PFSK-1 (cell line): Measurements from ENCODE around the gene HRH1.

Source experiments
- FOXP2 ChIP-seq: optimal IDR thresholded peaks from 2 replicates; pipeline ENCODE3; 2011; ENCODE audit warnings: borderline replicate concordance, control low read depth, inconsistent platforms; ENCODE audit not compliant: insufficient read depth; ENCODE audit errors: extremely low read length, extremely low read depth
- POLR2AphosphoS5 ChIP-seq: IDR thresholded peaks from 2 replicates; pipeline ENCODE4 v1.6.1; 2012; ENCODE audit warnings: low read depth, mild to moderate bottlenecking, control low read depth, low read length, moderate library complexity
- SIN3A ChIP-seq: IDR thresholded peaks from 2 replicates; pipeline ENCODE4 v1.6.1; 2012; ENCODE audit warnings: mild to moderate bottlenecking, low read length, moderate library complexity, borderline replicate concordance; ENCODE audit not compliant: insufficient read depth
- TAF1 ChIP-seq: IDR thresholded peaks from 2 replicates; pipeline ENCODE4 v1.6.1; 2012; ENCODE audit warnings: low read length, control low read depth, borderline replicate concordance; ENCODE audit not compliant: insufficient read depth
- TF ChIP-seq, protein P1 (sequence below), 2 experiments: IDR thresholded peaks; 2 replicates each; pipeline versions ENCODE4 v1.6.1 to v1.8.0; 2011 to 2012; ENCODE audit warnings: low read depth in 2 of 2, low read length in 2 of 2, control low read depth in 1 of 2, inconsistent platforms in 1 of 2, mild to moderate bottlenecking in 1 of 2, moderate library complexity in 1 of 2; ENCODE audit not compliant: insufficient read depth in 1 of 2

Gene HRH1

GRCh38 chr3:11152301-11152700 is 2.0 kb upstream of the HRH1 start:
- TF ChIP-seq, protein P1, sequence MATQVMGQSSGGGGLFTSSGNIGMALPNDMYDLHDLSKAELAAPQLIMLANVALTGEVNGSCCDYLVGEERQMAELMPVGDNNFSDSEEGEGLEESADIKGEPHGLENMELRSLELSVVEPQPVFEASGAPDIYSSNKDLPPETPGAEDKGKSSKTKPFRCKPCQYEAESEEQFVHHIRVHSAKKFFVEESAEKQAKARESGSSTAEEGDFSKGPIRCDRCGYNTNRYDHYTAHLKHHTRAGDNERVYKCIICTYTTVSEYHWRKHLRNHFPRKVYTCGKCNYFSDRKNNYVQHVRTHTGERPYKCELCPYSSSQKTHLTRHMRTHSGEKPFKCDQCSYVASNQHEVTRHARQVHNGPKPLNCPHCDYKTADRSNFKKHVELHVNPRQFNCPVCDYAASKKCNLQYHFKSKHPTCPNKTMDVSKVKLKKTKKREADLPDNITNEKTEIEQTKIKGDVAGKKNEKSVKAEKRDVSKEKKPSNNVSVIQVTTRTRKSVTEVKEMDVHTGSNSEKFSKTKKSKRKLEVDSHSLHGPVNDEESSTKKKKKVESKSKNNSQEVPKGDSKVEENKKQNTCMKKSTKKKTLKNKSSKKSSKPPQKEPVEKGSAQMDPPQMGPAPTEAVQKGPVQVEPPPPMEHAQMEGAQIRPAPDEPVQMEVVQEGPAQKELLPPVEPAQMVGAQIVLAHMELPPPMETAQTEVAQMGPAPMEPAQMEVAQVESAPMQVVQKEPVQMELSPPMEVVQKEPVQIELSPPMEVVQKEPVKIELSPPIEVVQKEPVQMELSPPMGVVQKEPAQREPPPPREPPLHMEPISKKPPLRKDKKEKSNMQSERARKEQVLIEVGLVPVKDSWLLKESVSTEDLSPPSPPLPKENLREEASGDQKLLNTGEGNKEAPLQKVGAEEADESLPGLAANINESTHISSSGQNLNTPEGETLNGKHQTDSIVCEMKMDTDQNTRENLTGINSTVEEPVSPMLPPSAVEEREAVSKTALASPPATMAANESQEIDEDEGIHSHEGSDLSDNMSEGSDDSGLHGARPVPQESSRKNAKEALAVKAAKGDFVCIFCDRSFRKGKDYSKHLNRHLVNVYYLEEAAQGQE (IDR thresholded peaks at IDR 0.05; ENCODE audit: insufficient read depth in 1 of 2, low read depth in 2 of 2, low read length in 2 of 2) = no peak
- TF ChIP-seq SIN3A (no peak), POLR2AphosphoS5 (no peak), FOXP2 (no peak), TAF1 (no peak)

- TF ChIP-seq, protein P1 (IDR thresholded peaks at IDR 0.05; ENCODE audit: insufficient read depth in 1 of 2, low read depth in 2 of 2, low read length in 2 of 2) = no peak
- TF ChIP-seq TAF1 (no peak), SIN3A (no peak), POLR2AphosphoS5 (no peak), FOXP2 (no peak)
Observed at GRCh38 chr3:11154953-11155325, 646 bp downstream of the HRH1 start.

DNA sequence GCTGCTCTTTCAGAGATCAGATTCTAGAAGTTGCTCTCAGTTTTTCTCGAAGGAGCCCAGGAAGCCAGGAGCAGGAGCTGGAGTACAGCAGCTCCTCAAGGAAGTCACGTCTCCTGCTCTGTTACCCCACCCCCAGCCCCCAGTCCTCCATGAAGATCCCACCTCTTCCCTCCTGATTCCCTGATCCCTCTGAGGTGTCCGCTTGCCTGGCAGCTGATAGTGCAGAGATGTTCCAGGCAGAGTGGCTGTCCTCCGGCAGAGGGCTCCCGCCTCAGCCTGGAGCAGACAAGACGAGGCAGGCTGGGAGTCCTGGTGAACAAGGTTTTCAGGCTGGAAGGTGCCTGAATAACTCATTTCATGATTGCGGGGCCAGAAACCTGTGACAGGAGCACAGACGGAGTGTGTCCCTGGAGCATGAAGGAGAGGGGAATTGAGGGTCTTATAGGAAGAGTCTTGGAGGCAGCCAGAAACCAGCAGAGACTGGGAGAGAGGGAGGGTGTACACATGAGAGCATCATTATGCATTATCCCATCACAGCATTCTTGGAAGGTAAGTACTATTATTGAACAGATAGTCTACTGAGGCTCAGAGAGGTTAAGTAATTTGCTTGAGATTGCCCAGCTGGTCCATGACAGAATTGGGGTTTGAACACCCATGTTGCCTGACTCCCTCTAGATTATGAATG is 1.2 kb downstream of the HRH1 start:
- TF ChIP-seq POLR2AphosphoS5 = no peak
- TF ChIP-seq SIN3A = no peak
- TF ChIP-seq TAF1 = no peak

DNA sequence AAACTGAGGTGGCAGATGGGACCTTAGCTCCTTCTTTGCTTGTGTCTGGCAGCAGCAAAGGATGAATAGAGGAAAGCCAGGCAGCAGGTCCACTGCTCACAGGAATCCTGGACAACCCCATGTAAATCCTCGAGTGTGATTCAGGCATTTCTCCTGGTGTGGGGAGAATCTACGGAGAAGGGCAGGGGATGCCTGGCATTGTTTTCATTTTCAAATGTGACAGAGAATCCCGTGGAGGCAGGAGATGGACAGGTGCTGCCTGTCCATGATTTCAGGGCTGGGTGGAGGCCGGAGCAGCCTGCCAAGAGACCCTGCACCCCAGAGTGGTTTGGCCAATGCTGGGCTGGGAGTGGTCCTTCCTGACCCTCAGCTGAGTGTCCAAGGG is 1.7 kb downstream of the HRH1 start:
- TF ChIP-seq POLR2AphosphoS5 = no peak

DNA sequence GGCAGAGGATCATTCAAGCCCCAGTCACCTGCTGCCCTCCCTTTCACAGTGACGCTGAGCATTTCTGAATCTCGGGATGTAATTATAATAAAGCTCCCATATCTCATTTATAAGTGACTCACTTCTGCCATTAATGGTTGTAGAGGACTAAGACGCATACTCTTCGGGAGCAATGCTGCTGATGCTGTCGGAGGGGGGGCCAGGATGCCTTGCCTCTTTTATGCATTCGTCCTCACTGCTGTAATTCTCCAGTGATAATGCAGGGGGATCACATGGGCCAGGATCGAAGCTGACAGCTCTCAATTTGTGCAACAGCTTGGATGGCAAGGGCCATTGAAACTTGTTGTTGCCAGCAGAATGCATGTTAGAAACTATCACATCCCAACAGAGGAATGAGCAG is 3.1 kb downstream of the HRH1 start:
- TF ChIP-seq FOXP2 = no peak
- no peak for TF ChIP-seq SIN3A
- TF ChIP-seq, protein P1 (IDR thresholded peaks at IDR 0.05; ENCODE audit: insufficient read depth in 1 of 2, low read depth in 2 of 2, low read length in 2 of 2) = no peak
- no peak for TF ChIP-seq TAF1
- TF ChIP-seq POLR2AphosphoS5 = no peak

- TF ChIP-seq, protein P1 (IDR thresholded peaks at IDR 0.05; ENCODE audit: insufficient read depth in 1 of 2, low read depth in 2 of 2, low read length in 2 of 2) = no peak
- TF ChIP-seq SIN3A = no peak
- no peak for TF ChIP-seq TAF1
- no peak for TF ChIP-seq FOXP2
- no peak for TF ChIP-seq POLR2AphosphoS5
Observed at GRCh38 chr3:11159421-11159904, 5.2 kb downstream of the HRH1 start.
